ENCODE results near the gene PRDX2. TPM values are rescaled to one million over a fixed set of nuclear protein-coding genes. Genes with fewer than 3 reads are reported as not detected.

PRDX2 gene
- total RNA-seq = 188 and 197 TPM in 2 replicates

DNA sequence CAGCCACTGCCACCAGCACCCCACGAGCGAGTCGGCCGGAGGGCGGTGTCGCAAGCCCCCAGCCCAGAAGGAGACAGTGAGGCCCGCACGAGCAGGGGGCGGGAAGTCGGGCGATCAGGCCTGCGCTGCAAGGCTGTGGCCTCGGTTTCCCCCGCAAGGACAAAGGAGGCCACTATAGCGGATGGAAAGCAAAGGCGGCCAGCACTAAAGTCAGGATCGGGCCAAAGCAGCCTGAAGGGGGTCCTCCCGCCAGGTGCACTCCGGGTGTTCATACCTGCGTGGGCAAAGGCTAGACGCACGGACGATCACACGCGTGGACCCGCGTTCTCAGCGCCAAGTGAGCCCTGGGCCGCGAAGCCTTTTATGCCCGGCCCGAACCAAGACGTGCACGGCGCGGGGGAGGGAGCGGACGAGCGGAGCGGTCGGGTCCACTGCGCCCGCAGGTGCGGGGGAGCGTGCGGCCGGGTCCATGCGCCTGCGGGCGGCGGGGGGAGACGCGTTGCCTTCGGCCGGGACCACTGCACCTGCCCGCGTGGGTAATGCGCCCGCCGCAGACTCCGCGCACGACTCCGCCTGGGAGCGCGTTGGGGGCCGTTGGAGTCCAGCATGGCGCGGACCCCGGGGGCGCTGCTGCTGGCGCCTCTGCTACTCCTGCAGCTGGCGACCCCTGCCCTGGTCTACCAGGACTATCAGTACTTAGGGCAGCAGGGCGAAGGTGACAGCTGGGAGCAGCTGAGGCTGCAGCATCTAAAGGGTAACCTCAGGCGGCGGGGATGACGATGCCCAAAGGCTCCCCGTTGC, at the start of gene PRDX2, which contains the start of gene THSD8:
PRDX2 (minus strand) TSS at position 335 of the 801 bp plus-strand sequence. CDS start 539 bp downstream, outside the sequence.
THSD8 (plus strand) TSS at position 604 of the 801 bp plus-strand sequence; CDS start at position 607, 3 bp downstream.

DNA sequence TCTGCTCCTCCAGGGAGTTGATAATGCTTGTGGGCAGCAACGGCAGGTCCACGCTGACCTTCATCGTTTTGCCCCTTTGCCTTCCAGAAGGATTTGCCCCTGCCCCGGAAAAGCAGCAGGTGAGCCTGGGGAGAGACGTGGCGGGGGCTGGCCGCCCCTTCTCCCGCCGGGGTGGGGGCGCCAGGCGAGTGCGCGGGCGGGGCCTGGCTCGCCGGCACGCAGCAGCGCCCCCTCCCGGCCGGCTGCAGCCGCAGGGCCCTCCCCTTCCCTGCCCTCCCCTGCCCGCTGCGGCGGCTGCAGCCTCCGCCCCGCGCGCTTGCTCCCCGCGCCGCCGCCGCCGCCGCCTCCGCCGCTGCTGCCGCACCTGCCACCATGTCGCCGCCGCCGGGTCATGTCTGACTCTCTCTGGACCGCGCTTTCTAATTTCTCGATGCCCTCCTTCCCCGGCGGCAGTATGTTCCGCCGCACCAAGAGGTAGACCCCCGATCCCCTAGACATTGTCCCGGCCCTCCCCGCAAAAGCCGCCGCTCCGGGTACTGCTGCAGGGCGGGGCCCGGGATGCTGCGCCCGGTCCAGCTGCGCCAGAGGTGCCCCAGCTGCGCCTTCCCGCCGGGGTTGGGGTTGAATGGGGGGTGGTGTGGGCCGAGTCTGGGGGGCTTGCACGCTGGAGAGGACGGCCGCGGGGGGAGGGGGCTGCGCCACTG, 36.7 kb upstream of the PRDX2 start, which contains the start of gene MAST1:
MAST1 (plus strand) TSS at position 334 of the 704 bp plus-strand sequence; CDS start at position 392, 58 bp downstream.

DNA sequence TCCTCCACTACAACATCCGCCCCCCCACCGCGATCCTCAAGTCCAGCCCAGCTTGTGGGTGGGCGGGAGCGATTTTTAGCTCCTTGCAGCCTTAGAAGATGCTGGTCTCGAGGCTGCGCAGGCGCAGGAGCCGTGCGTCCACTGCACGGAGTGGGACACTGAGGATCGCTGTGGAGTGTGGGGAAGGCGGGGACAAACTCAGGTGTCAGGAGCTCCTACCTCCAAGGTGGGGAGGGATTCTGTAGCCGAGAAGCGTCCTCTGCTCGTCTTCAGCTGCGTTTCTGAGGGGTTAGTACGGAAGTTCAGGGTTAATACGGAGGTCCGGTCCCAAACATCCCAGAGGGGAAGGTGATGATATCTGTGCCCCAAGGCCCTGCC, 33.0 kb upstream of the PRDX2 start, which contains the start of gene RTBDN:
RTBDN (minus strand) TSS at position 14 of the 378 bp plus-strand sequence. CDS start 4,600 bp downstream, outside the sequence.

DNA sequence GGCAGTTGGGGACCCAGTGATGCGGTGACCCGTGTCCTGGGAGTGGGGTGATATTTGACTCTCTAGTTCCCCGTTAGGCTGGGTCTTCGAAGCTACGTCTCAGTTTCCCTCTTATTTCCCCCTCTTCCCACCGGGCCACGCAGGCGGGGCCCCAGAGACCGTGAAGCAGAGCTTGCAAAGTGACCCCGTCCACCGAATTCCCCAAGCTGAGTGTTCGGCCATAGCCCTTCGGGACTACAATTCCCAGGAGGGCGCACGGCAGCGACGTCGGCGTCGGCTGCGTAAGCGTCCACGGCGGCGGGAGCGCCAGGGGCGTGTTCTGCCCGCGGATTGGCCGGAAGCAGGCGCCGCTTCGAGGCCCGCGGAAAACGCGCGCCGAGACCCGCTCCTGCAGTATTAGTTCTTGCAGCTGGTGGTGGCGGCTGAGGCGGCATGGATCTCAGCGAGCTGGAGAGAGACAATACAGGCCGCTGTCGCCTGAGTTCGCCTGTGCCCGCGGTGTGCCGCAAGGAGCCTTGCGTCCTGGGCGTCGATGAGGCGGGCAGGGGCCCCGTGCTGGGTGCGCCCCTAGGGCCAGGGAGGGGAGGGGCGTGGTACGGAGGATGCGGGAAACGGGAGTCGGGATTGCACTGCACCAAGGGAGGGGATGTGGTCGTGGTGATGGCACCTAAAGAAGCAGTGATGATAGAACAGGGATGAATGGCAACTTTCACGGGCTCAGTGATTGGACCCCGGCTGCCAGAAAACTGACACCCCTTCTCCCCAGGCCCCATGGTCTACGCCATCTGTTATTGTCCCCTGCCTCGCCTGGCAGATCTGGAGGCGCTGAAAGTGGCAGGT, 4.9 kb upstream of the PRDX2 start, which contains the start of gene RNASEH2A:
RNASEH2A (plus strand) TSS at position 343 of the 840 bp plus-strand sequence; CDS start at position 433, 90 bp downstream.

DNA sequence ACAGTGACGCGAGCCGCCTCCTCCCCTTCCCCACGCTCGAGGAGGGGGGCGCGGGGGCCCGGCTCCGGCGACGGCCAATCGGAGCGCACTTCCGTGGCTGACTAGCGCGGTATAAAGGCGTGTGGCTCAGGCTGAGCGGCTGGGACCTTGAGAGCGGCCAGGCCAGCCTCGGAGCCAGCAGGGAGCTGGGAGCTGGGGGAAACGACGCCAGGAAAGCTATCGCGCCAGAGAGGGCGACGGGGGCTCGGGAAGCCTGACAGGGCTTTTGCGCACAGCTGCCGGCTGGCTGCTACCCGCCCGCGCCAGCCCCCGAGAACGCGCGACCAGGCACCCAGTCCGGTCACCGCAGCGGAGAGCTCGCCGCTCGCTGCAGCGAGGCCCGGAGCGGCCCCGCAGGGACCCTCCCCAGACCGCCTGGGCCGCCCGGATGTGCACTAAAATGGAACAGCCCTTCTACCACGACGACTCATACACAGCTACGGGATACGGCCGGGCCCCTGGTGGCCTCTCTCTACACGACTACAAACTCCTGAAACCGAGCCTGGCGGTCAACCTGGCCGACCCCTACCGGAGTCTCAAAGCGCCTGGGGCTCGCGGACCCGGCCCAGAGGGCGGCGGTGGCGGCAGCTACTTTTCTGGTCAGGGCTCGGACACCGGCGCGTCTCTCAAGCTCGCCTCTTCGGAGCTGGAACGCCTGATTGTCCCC, 10.1 kb downstream of the PRDX2 start, which contains the start of gene JUNB:
JUNB (plus strand) TSS at position 142 of the 706 bp plus-strand sequence; CDS start at position 428, 286 bp downstream.

DNA sequence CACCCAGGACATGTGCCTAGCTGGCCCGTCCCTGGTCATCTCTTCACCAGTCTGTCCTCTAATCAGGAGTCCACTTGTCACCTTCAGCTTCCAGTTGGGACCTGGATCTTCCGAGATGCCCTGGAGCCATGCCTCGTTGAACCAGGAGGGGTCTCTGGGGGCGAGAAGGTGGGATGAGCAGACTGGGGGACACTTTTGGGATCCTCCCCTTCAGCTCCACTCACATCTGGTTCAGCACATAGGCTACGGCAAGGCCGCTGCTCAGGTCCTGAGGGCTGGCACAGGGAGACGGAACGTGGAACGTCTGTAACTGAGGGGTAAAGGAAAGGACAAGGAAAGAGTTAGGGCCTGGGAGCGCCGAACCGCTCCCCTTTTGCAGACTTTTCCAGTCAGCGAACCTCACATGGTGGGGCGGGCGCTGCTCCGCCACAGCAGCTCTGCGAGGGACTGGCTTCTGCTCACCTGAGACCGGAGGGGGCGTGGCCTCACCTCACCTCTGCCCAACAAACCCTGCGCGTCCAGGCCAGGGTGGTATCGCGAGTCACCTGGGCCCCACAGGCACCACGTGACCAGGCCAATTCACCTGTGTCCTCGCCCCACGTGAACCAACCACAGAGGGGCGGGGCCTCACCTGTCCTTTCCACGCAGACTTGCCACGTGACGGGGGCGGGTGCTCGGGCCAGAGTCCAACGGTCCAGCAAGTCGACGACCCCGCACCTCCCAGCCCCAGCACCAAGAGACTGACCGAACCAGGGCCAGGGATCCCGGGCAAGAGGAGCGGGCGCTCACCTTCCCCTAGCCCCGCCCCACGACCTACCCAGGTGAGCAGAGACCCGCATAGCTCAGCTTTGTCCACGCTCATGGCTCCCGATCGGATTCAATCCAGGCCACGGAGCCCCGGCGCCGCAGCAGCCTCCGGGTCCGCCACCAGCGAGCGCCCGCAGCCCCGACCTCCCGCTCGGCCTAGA, 26.7 kb downstream of the PRDX2 start, which contains the start of gene HOOK2:
HOOK2 (minus strand) TSS at position 965 of the 968 bp plus-strand sequence; CDS start at position 862, 103 bp downstream.

DNA sequence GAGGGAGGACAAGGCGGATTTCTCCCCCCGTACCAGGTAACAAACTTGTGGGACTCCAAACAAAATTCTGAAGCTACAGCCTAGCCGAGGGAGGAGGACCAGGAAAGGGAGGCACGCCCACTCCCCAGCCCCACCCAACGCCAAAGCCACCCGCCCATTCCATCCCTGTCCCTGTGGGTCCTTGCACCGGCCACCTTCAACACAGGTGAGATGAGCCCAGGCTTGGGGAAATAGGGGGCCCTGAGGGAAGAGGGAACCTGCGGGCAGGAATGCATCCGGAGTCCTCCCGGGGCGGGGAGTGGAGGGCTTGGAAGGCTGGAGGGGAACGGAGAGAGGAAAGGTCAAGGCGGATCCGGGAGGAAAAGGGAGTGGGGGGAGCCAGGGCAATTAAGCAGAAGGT, 50.0 kb downstream of the PRDX2 start, which contains the start of gene BEST2:
BEST2 (plus strand) TSS at position 157 of the 400 bp plus-strand sequence. CDS start 802 bp downstream, outside the sequence.

Small RNAs within 50 kb of the gene (small RNA-seq; reads per million reads assigned to genes)
- not detected for gene MIR5684 (ENCODE audit: low replicate concordance)

Other genes with a start within 250 kb of the PRDX2 start
- 8.5 and 9.6 TPM in 2 replicates for gene ZNF490, start 191.0 kb downstream of the PRDX2 start, total RNA-seq
- gene ZNF791, start 190.9 kb downstream of the PRDX2 start, total RNA-seq = 13.6 and 15.2 TPM in 2 replicates
- 40.5 and 48.8 TPM in 2 replicates for gene MAN2B1, start 135.1 kb downstream of the PRDX2 start, total RNA-seq
- 5.5 and 6.0 TPM in 2 replicates for gene WDR83, start 135.0 kb downstream of the PRDX2 start, total RNA-seq
- 62.4 and 78.0 TPM in 2 replicates for gene DHPS, start 119.9 kb downstream of the PRDX2 start, total RNA-seq
- not detected in 2 replicates for gene GNG14, start 113.8 kb downstream of the PRDX2 start, total RNA-seq
- gene FBXW9, start 105.2 kb downstream of the PRDX2 start, total RNA-seq = 10.3 and 12.2 TPM in 2 replicates
- 45.1 and 73.3 TPM in 2 replicates for gene TNPO2, start 77.9 kb downstream of the PRDX2 start, total RNA-seq
- 142 and 218 TPM in 2 replicates for gene TRIR, start 67.1 kb downstream of the PRDX2 start, total RNA-seq
- 88.0 and 105 TPM in 2 replicates for gene GET3, start 64.3 kb downstream of the PRDX2 start, total RNA-seq
- not detected in 2 replicates for gene BEST2, start 50.0 kb downstream of the PRDX2 start, total RNA-seq
- 13.3 and 14.2 TPM in 2 replicates for gene HOOK2, start 26.2 kb downstream of the PRDX2 start, total RNA-seq
- gene JUNB, start 10.3 kb downstream of the PRDX2 start, total RNA-seq = 187 and 191 TPM in 2 replicates
- gene THSD8, start 269 bp upstream of the PRDX2 start, total RNA-seq = not detected in 2 replicates
- gene RNASEH2A, start 4.8 kb upstream of the PRDX2 start, total RNA-seq = 4.4 and 45.4 TPM in 2 replicates
- not detected in 2 replicates for gene RTBDN, start 32.8 kb upstream of the PRDX2 start, total RNA-seq
- not detected in 2 replicates for gene MAST1, start 36.7 kb upstream of the PRDX2 start, total RNA-seq
- gene DNASE2, start 79.6 kb upstream of the PRDX2 start, total RNA-seq = 11.5 and 37.2 TPM in 2 replicates
- not detected in 2 replicates for gene KLF1, start 85.4 kb upstream of the PRDX2 start, total RNA-seq
- gene GCDH, start 89.4 kb upstream of the PRDX2 start, total RNA-seq = 32.4 and 35.7 TPM in 2 replicates
- gene SYCE2, start 117.5 kb upstream of the PRDX2 start, total RNA-seq = 0.22 TPM in 1 of 2 replicates, not detected in the other
- 98.8 and 109 TPM in 2 replicates for gene FARSA, start 131.9 kb upstream of the PRDX2 start, total RNA-seq
- gene CALR, start 136.8 kb upstream of the PRDX2 start, total RNA-seq = 1,645 and 6,576 TPM in 2 replicates
- gene RAD23A, start 144.1 kb upstream of the PRDX2 start, total RNA-seq = 93.7 and 179 TPM in 2 replicates
- gene GADD45GIP1, start 155.4 kb upstream of the PRDX2 start, total RNA-seq = 15.8 and 19.3 TPM in 2 replicates
- gene DAND5, start 167.8 kb upstream of the PRDX2 start, total RNA-seq = 0.14 TPM in 1 of 2 replicates, not detected in the other
- gene NFIX, start 193.7 kb upstream of the PRDX2 start, total RNA-seq = 37.2 and 41.9 TPM in 2 replicates

Data from placental pericyte (primary cell).